ENCODE measurements around the gene APLP2.
"Not testable (repeated sequence)": the region's sequence is repeated elsewhere in the genome, so short reads cannot be mapped to it uniquely, and the experiment has no call there.

The APLP2 gene

DNA sequence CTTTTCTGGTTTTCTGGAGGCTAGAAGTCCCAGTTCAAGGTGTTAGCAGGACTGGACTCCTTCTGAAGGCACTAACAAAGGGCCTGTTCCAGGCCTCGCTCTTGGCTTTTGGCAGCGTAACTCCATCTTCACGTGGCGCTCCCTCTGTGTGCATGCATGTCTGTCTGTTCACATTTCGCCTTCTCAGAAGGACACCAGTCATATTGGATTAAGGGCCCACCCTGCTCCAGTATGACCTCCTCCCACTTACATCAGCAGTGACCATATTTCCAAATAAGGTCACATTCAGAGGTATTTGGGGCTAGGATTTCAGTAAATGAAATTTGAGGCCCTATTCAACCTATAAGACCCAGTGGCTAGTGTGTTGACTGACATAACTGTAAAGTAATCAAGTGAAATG is 20.0 kb downstream of the APLP2 start:
- no peak for DNase-seq (ENCODE audit: low read depth in 1 of 2, low spot score in 1 of 2)

DNA sequence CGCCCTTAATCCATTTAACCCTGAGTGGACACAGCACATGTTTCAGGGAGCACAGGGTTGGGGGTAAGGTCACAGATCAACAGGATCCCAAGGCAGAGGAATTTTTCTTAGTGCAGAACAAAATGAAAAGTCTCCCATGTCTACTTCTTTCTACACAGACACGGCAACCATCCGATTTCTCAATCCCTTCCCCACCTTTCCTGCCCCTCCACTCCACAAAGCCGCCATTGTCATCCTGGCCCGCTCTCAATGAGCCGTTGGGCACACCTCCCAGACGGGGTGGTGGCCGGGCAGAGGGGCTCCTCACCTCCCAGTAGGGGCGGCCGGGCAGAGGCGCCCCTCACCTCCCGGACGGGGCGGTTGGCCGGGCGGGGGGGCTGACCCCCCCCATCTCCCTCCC is 20.8 kb downstream of the APLP2 start:
- DNase-seq (ENCODE audit: low read depth in 1 of 2, low spot score in 1 of 2): not testable (repeated sequence)

DNA sequence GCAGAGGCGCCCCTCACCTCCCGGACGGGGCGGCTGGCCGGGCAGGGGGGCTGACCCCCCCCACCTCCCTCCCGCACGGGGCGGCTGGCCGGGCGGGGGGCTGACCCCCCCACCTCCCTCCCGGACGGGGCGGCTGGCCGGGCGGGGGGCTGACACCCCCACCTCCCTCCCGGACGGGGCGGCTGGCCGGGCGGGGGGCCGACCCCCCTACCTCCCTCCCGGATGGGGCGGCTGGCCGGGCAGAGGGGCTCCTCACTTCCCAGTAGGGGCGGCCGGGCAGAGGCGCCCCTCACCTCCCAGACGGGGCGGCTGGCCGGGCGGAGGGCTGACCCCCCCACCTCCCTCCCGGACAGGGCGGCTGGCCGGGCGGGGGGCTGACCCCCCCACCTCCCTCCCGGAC is 21.5 kb downstream of the APLP2 start:
- DNase-seq (ENCODE audit: low read depth in 1 of 2, low spot score in 1 of 2): not testable (repeated sequence)

DNA sequence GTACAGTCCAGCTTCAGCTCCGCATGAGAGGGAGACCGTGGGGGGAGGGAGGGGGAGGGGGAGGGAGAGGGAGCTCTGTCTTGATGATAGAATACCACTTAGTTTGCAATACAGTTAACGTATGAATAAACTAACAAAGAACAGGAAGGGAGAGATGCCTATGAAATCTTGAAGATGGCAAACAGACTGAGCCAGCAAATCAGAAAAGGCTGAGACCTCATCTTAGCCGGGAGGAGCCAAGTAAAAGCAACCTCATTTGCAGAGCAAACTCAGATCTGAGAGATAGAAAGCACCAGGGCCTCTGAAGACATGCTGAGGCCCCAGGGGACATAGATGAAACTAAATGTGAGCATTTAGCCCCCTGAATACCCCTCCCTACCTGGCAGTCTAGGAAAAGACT is 23.0 kb downstream of the APLP2 start:
- no peak for DNase-seq (ENCODE audit: low read depth in 1 of 2, low spot score in 1 of 2)

DNA sequence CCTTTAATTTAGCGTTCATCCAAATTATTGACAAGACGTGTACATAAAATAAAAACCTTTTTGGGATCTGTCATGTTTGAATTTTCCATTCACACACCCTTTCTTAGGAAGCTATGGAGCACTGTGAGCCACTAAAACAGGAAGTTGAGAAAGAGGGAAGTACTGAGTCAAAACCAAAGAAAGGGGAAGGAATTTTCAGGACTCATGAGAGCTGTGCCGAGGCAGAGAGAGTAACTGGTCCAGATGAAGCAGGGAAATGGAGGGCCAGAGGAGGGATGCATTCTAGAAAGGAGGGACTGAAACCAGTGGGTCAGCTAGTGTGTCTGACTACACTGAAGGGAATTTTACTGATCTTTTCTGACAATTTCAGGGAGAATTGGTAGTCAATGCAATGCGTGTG is 24.9 kb downstream of the APLP2 start:
- DNase-seq (ENCODE audit: low read depth in 1 of 2, low spot score in 1 of 2): no peak

DNA sequence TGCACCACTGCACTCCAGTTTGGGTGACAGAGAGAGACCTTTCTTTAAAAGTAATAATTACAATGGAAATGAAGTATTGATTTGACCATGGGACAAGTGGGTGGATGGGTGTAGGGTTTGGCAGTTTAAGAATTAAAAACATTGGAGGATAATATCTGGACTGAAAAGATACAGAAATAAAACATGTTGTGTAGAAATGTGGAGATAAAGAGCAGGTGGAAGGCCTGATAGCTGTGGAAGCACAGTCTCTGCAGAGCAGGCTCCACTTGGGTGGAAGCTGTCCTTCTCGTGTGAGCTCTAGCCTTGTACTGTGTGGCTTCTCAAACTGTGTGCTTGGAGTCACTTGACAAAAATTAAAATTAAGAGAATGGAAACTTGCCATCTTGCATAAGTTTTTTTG is 25.6 kb downstream of the APLP2 start:
- DNase-seq (ENCODE audit: low read depth in 1 of 2, low spot score in 1 of 2): no peak

DNA sequence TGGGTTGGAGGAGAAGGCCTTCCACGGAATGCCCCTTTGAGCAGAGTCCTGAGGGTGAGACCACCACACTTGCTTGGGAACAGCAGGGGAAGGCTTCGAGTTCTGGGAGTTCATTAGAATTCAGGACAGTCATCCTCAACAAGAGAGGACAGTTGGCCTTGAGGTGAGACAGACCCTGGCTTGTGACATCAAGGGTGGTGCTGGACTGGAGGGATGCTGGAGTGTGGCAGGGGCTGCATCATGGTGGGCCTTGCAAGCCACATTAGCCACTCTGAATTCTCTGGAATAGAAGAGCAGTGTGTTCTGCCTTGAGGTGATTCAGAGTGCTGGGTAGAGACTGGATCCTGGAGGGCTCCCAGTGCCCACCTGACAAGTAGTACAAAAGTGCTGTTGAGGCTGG is 26.3 kb downstream of the APLP2 start:
- no peak for DNase-seq (ENCODE audit: low read depth in 1 of 2, low spot score in 1 of 2)

DNA sequence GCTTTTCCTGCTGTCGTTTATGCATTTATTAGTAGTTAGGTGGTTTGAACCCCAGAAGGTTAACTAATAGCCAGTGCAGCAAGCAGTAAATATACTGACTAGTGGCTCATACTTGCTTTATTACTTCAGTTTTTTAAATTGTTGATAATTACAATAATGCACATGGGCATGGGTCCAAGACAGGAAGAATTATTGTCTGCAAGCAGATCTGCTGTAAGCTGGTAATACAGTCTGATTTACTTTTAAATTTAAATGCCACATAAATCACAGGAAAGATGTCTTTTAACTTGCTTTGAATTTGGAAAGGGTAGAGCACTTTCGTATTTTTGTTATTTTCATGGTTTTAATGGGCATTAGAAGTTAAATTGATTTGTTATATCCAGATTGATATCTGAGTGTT is 27.1 kb downstream of the APLP2 start:
- no peak for DNase-seq (ENCODE audit: low read depth in 1 of 2, low spot score in 1 of 2)

DNA sequence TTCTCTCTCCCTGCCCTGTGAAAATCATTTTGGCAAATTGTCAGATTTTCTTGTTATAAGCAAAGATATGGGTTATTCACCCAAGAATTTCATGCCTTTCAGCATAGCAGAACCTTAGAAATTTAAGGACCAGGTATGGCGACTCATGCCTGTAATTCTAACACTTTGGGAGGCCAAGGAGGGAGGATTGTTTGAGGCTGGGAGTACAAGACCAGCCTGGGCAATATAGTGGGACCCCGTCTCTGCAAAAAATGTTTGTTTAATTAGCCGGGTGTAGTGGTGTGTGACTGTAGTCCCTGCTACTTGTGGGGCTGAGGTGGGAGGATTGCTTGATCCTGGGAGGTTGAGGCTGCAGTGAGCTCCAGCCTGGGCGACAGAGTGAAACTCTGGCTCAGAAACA is 27.6 kb downstream of the APLP2 start:
- DNase-seq (ENCODE audit: low read depth in 1 of 2, low spot score in 1 of 2): no peak

DNA sequence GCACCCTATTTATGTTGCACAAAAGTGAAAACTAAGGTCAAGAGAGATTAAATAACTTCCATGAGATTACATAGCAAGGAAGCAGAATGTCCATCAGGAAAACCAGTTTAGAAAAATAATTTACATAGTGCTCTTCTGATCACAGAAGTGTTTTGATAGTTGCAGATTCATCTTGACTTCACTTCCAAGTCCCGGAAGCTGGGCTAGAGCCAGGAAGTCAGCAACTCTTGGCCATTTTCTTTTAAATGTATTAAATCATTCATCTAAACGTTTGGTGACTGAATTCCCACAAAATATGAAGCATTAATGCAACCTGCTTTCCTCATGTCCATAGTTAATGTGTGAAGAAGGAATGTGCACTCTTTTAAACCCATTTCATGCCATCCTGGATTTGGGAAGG is 29.7 kb downstream of the APLP2 start:
- DNase-seq (ENCODE audit: low read depth in 1 of 2, low spot score in 1 of 2): no peak

DNA sequence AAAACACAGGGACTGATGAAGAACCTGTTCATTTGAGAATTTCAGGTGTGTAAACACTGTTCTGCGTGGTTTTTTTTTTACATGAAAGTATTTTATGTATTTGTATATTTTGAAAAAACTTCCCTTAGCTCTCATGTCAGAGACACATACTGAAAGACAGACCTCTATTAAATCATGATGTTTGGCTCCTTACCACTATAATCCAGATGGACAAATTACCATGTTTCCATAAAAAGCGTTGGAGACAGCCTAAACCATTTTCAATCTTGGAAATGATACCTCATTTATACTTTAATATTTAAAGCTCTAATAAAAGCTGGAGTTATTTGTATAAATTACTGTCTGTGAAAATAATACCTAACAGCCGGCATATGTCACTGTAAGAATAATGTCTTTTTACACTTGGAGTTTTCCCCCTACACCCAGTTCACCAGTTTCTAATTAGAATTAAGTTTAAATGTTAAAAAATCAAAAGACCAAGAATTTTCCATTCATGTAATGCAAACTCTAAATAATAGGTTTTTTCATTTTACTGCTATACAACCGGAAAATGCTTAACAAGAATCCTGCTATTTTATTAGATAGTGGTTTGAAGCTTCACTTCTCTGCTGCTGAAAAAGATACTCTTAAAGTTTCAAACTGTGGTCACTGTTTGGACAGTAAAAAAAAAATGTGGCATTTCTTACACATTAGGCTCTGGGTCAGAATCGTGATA is 30.8 kb downstream of the APLP2 start:
- DNase-seq (ENCODE audit: low read depth in 1 of 2, low spot score in 1 of 2): no peak

DNA sequence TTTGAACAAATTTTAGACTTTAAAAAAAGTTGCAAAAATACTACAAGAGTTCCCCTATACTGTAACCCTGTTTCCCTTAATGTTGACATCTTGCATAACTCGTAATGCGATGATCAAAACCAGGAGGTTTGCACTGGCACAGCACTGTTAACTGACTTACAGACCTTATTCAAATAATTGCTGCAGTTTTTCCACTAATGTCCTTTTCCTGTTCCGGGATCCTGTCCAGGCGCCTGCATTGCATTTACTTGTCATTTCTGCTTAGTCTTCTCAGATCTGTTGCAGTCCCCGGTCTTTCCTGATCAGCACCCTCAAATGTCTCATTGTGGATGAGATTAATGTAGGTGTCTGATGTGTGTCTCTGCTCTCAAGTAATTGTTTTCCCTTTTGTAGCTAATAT is 32.0 kb downstream of the APLP2 start:
- no peak for DNase-seq (ENCODE audit: low read depth in 1 of 2, low spot score in 1 of 2)

DNA sequence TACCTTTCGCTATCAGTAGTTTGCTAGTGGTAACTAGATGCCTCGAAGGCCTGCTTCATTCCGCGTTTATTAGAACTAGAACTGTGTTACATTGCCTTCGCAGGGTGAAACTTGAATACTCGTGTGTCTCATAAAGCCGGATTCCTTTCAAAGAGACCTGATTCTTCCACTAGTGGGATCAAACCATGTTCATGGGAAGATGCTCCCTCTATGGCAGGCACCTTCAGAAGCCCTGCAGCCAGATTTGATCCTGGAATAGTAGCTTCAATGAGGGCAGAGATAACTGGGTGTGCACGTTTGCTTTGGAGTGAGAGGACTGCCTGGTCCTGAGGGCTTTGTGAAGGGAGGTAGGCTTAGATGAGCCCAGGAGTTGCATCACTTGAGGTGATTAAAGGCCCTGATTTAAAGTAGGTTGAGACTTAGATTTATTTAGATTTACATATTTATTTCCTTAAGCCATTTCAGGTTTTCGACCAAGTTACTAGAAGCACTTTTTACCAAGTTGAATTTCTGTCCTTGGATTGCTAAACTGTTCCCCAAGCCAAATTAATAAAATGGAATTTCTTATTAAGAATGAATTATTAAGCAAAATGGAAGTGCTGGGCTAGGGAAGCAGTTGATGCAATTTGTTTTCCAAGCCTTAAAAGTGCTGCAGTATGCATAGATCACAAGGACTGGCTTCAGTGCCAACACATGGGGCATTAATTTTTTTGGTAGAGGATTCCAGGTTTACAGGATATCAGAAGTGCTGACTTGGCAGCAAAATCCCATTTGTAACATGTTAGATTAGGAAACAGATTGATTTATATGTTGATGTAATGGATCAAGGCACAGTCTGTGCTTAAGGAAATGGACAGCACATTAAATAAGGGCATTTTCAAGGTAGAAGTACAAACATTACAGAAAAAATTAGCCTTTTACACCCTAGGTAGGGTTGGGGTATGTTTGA is 32.9 kb downstream of the APLP2 start:
- no peak for DNase-seq (ENCODE audit: low read depth in 1 of 2, low spot score in 1 of 2)

DNA sequence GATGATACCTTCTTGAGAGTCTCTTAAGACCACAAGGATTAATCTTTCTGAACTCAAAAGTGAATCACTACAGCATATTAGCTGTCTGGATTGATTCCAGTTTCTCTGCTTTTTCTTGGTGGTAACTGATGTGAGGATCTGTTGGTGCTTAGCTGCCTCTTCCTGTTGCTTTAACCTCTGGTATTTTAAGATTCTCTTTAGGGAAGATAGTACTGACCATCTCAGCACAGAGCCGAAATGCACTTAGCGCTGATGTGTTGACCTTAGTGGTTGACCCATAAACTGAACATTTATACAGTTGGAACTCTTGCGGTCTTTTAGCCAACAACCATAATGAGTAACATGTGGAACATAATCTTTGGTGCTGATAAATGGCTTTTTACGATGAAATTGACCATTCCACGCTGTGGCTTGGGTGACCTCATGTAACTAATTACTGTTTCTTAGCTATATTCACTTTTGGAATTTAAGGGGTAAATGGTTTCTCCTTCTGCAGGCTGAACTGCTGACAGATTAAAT is 33.7 kb downstream of the APLP2 start:
- DNase-seq (ENCODE audit: low read depth in 1 of 2, low spot score in 1 of 2): no peak

DNA sequence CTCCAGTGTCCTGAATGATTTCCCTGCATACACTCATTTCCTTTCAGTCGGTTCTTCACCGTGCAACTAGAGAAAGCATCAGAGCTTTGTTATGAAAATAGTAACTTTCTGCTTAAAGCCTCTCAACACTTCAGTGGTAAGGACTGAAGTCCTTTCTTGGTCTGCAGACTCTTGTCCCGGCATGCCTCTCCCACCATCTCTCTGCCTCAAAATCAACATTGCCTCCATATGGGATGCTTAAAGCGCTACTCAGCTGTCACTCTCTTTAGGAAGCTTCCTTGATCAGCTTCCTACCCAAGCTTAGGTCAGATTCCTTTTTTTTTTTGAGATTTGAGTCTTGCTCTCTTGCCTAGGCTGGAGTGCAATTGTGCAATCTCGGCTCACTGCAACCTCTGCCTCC is 36.7 kb downstream of the APLP2 start:
- DNase-seq (ENCODE audit: low read depth in 1 of 2, low spot score in 1 of 2): no peak

DNA sequence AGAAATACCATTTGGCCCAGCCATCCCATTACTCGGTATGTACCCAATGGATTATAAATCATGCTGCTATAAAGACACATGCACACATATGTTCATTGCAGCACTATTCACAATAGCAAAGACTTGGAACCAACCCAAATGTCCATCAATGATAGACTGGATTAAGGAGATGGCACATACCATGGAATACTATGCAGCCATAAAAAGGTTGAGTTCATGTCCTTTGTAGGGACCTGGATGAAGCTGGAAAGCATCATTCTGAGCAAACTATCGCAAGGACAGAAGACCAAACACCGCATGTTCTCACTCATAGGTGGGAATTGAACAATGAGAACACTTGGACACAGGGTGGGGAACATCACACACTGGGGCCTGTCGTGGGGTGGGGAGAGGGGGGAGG is 39.0 kb downstream of the APLP2 start:
- not testable (repeated sequence) for DNase-seq (ENCODE audit: low read depth in 1 of 2, low spot score in 1 of 2)

DNA sequence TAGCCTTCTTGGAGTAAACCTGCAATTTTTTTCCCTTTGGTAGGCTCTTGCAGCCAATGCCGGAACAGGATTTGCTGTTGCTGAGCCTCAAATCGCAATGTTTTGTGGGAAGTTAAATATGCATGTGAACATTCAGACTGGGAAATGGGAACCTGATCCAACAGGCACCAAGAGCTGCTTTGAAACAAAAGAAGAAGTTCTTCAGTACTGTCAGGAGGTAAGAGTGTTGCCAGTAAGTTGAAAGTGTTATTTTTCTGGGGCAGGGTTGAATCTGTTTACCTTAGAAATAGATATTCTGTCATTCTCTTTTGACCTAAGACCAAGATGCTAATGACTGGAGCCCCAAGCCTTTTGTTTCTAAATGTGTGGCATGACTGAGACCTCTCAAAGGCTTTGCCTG is 39.7 kb downstream of the APLP2 start:
- no peak for DNase-seq (ENCODE audit: low read depth in 1 of 2, low spot score in 1 of 2)

DNA sequence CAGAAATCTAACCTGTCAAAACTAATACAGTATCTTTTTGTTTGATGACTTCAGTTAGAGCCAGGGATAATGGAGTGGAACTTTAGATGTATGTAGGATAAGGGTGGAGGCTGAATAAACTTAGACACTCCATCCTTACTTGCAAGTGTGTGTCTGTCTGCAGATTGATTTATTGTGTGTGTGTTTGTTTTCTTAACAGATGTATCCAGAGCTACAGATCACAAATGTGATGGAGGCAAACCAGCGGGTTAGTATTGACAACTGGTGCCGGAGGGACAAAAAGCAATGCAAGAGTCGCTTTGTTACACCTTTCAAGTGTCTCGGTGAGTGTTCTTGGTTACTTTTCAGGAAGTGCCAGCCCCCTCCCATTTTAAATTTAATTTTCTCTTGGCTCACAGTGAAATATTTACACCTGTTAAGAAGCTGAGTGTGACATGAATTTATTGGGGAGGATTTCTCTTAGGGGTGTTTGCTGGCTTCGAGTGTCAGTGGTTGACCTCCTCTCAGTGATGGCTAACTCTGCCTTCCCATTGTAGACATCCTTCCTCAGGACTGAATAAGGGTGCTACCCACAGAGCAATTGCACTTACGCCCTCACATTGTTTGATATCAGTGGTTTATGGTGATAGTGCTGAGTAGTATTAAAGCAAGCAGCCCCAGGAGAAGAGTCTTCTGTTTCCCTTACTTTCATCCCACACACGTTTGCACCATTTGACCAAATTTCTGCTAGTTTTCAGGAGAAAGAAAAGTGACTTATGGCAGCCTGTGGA is 40.8 kb downstream of the APLP2 start:
- DNase-seq (ENCODE audit: low read depth in 1 of 2, low spot score in 1 of 2): no peak

DNA sequence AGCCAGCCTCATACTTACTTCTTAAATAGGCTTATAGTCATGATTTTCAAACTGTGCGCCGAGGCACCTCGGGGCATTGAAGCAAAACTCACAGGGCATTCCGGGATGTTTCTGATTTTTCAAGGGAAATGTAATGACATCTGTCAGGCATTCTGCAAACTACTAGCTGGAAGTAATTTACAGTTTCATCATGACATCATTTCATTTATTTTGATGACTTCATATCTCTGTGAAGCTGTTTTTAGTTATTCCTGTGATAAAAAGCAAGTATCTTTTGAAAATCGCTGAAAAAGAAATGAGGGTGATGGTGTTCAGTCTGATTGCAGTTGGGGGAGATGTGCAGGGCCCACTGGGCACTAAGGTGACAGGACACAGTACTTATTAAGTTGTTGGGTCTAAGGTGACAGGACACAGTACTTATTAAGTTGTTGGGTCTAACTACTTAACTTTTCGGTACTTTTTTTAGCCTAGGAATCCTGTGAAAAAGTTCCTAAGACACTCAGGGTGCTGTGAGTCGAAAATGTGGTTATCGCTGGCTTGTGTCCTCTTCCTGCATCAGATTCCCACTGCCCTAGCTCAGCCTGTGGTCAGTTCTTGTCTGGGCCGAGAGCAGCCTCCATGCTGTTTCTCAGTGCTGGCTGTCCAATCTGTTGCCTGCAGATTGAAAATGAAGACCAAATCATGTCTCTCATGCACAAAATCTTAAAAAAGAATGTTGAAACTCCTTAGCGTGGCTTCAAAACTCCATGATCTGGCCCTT is 42.6 kb downstream of the APLP2 start:
- DNase-seq (ENCODE audit: low read depth in 1 of 2, low spot score in 1 of 2): no peak

DNA sequence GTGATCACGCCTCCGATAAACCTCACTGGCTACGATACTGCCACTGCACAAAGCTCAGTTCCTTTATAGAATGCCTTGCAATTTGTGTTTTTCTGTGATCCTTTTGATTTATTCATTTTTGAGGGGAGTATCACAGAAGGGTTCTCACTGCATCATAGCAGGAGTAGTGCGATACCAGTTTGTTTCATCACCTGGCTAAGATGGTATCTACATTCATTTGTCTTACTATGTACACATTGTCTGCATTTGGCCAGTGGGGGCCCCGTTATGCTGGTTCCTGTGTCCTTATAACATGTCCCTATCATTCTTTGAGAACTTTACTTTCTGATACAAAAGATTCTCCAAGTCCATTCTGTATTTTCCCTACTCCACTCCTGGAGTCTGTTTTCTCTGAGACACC is 44.6 kb downstream of the APLP2 start:
- DNase-seq (ENCODE audit: low read depth in 1 of 2, low spot score in 1 of 2): no peak

DNA sequence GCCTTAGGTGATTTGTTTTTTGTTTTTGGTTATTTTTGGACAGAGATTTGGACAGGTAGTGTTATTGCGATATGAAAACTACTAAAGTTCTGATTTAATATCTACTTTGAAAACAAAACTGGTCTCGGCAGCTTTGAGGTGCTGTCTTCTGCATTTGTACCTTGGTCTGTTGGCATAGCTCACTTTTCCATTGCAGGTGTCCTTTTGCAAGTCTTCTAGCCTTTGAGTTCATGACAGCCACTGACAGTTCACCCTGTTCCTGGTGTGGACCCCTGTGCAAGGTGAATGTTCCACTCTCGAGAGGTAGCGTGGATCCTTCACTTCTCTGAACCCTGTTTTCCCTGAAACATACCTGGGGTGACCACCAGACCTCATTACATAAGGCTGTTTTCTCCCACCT is 45.0 kb downstream of the APLP2 start:
- DNase-seq (ENCODE audit: low read depth in 1 of 2, low spot score in 1 of 2): no peak
